Liver (tissue), 9 donors: ENCODE data around the gene NR2E1. TPM values are rescaled to one million over a fixed set of nuclear protein-coding genes. Genes with fewer than 3 reads are reported as not detected.

ENCODE experiments used
- DNase-seq: peaks from one replicate; pipeline ENCODE4 v3.0.0-alpha.2; 2017; ENCODE audit warnings: low spot score
- H3K27ac ChIP-seq, 2 donors: one replicate each; pipeline ENCODE4 v1.7.0; 2013; ENCODE audit warnings: inconsistent platforms in 2 of 2, low read length in 2 of 2, control low read depth in 1 of 2, low read depth in 1 of 2, mild to moderate bottlenecking in 1 of 2
- H3K27me3 ChIP-seq, 4 donors: one replicate each; pipeline versions ENCODE4 v1.6.1 to v1.7.0; 2013; ENCODE audit warnings: low read length in 3 of 4, inconsistent platforms in 1 of 4, mild to moderate bottlenecking in 1 of 4, moderate library complexity in 1 of 4; ENCODE audit not compliant: control insufficient read depth in 4 of 4, insufficient read depth in 4 of 4
- H3K36me3 ChIP-seq, 4 donors: one replicate each; pipeline versions ENCODE4 v1.6.1 to v1.7.0; 2013; ENCODE audit warnings: low read length in 3 of 4, mild to moderate bottlenecking in 3 of 4, low read depth in 1 of 4, moderate library complexity in 1 of 4; ENCODE audit not compliant: control insufficient read depth in 4 of 4, insufficient read depth in 3 of 4
- H3K4me1 ChIP-seq, 4 donors: one replicate each; pipeline versions ENCODE4 v1.6.1 to v1.7.0; 2013; ENCODE audit warnings: low read length in 3 of 4, mild to moderate bottlenecking in 3 of 4, moderate library complexity in 1 of 4; ENCODE audit not compliant: control insufficient read depth in 4 of 4, insufficient read depth in 4 of 4
- H3K4me3 ChIP-seq, 3 donors: one replicate each; pipeline versions ENCODE4 v1.6.1 to v1.7.0; 2013; ENCODE audit warnings: low read length in 3 of 3, control low read depth in 1 of 3, low read depth in 1 of 3, mild to moderate bottlenecking in 1 of 3
- H3K9ac ChIP-seq, 2 donors: one replicate each; pipeline ENCODE4 v1.7.0; 2013; ENCODE audit warnings: low read length in 2 of 2, mild to moderate bottlenecking in 2 of 2, moderate library complexity in 2 of 2, control low read depth in 1 of 2, low read depth in 1 of 2
- H3K9me3 ChIP-seq, 4 donors: one replicate each; pipeline versions ENCODE4 v1.6.1 to v1.7.0; 2013; ENCODE audit warnings: low read length in 3 of 4; ENCODE audit not compliant: control insufficient read depth in 4 of 4
- ATF3 ChIP-seq: IDR thresholded peaks from 2 replicates; pipeline ENCODE4 v1.6.1; 2016; ENCODE audit warnings: antibody characterized with exemption
- CTCF ChIP-seq: fragments of 150-350 bp; IDR thresholded peaks from 2 replicates; pipeline ENCODE4 v1.5.1; 2017; ENCODE audit warnings: improper control_type of control experiment, low read depth, low read length; ENCODE audit not compliant: missing input control
- EGR1 ChIP-seq, 2 donors: IDR thresholded peaks; 2 replicates each; pipeline ENCODE4 v1.6.1; 2016 to 2018; ENCODE audit warnings: antibody characterized with exemption in 2 of 2, low read depth in 2 of 2
- FOXA1 ChIP-seq: IDR thresholded peaks from 2 replicates; pipeline ENCODE4 v1.6.1; 2016; ENCODE audit warnings: antibody characterized with exemption
- FOXA2 ChIP-seq: IDR thresholded peaks from 2 replicates; pipeline ENCODE4 v1.6.1; 2016; ENCODE audit warnings: antibody characterized with exemption
- GABPA ChIP-seq, 2 donors: IDR thresholded peaks in 1 of 2; conservative IDR thresholded peaks in 1 of 2; 2 replicates each; pipeline ENCODE4 v1.6.1; 2016; ENCODE audit warnings: antibody characterized with exemption in 2 of 2, mild to moderate bottlenecking in 1 of 2, moderate library complexity in 1 of 2
- HNF4A ChIP-seq, 2 donors: conservative IDR thresholded peaks; 2 replicates each; pipeline ENCODE4 v1.6.1; 2016; ENCODE audit warnings: antibody characterized with exemption in 2 of 2, mild to moderate bottlenecking in 2 of 2
- HNF4G ChIP-seq: IDR thresholded peaks from 2 replicates; pipeline ENCODE4 v1.6.1; 2016; ENCODE audit warnings: antibody characterized with exemption
- JUND ChIP-seq, 2 donors: IDR thresholded peaks; 2 replicates each; pipeline ENCODE4 v1.6.1; 2016; ENCODE audit warnings: antibody characterized with exemption in 2 of 2
- MAX ChIP-seq: IDR thresholded peaks from 2 replicates; pipeline ENCODE4 v1.6.1; 2016; ENCODE audit warnings: antibody characterized with exemption
- NR2F2 ChIP-seq: IDR thresholded peaks from 2 replicates; pipeline ENCODE4 v1.6.1; 2016; ENCODE audit warnings: antibody characterized with exemption
- RAD21 ChIP-seq, 2 donors: IDR thresholded peaks; 2 replicates each; pipeline ENCODE4 v1.6.1; 2016; ENCODE audit warnings: antibody characterized with exemption in 2 of 2, mild to moderate bottlenecking in 2 of 2
- REST ChIP-seq: IDR thresholded peaks from 2 replicates; pipeline ENCODE4 v1.6.1; 2016; ENCODE audit warnings: antibody characterized with exemption, mild to moderate bottlenecking
- RXRA ChIP-seq, 2 donors: IDR thresholded peaks; 2 replicates each; pipeline ENCODE4 v1.6.1; 2017 to 2018; ENCODE audit warnings: antibody characterized with exemption in 2 of 2, mild to moderate bottlenecking in 1 of 2
- SP1 ChIP-seq: IDR thresholded peaks from 2 replicates; pipeline ENCODE4 v1.6.1; 2018; ENCODE audit warnings: antibody characterized with exemption, mild to moderate bottlenecking
- TAF1 ChIP-seq: conservative IDR thresholded peaks from 2 replicates; pipeline ENCODE4 v1.6.1; 2016; ENCODE audit warnings: antibody characterized with exemption, mild to moderate bottlenecking
- YY1 ChIP-seq: IDR thresholded peaks from 2 replicates; pipeline ENCODE4 v1.6.1; 2016; ENCODE audit warnings: antibody characterized with exemption, mild to moderate bottlenecking
- ZBTB33 ChIP-seq: IDR thresholded peaks from 2 replicates; pipeline ENCODE4 v1.6.1; 2016; ENCODE audit warnings: antibody characterized with exemption
- WGBS: extraction: QIAGEN DNeasy Blood & Tissue Kit; methylation state at CpG from one replicate; pipeline ENCODE4 v1.1.7; 2013; 5-methylcytosine and 5-hydroxymethylcytosine counted together
- polyA plus RNA-seq, 2 donors: library from polyadenylated mRNA; stranded (reverse) in 1 of 2; unstranded in 1 of 2; fragments of 200-250 nt in 1 of 2; fragments of >200 nt in 1 of 2; fragmentation: Nextera tagmentation in 1 of 2; extraction: Ambion mirVana in 1 of 2; gene quantifications; one replicate each; pipeline versions ENCODE4 v1.2.1 to v1.2.3, GENCODE V29; 2013 to 2015
- total RNA-seq, 2 donors: library from RNA; depleted of rRNA; stranded (reverse); fragments of >200 nt; gene quantifications; one replicate each; pipeline ENCODE4 v1.2.3, GENCODE V29; 2014
- donor health status: healthy.
- donor health status: healthy.
- donor health status: healthy.
- donor health status: healthy.
- donor health status: healthy.

The NR2E1 gene
- total and polyA plus RNA-seq, 4 donors = not detected

GRCh38 chr6:108193131-108193530 is 27.3 kb downstream of the NR2E1 start:
- H3K27me3 ChIP-seq = no peaks in the 10 kb centered on the region
- WGBS = 36% methylated on average over 1 of the region's 1 CpG
- peaks cover 0 to 2% (median 0%) of the 10 kb centered on the region in 4 donors for H3K4me1 ChIP-seq
- no peak overlapping the region for H3K9ac ChIP-seq
- no peak for DNase-seq
- H3K27ac ChIP-seq = no peak overlapping the region
- no peaks in the 10 kb centered on the region for H3K9me3 ChIP-seq
- H3K36me3 ChIP-seq = no peaks in the 10 kb centered on the region
- TF ChIP-seq CTCF (no peak), RXRA (IDR thresholded peaks at IDR 0.05) (peak; percentile 50 to 82), FOXA2 (no peak), HNF4A (conservative IDR thresholded peaks at IDR 0.05) (peak; percentile 73 to 81), EGR1 (IDR thresholded peaks at IDR 0.05; ENCODE audit: low read depth in 2 of 2) (no peak), ATF3 (no peak), RAD21 (IDR thresholded peaks at IDR 0.05) (peak; percentile 17 to 35), GABPA (IDR thresholded peaks at IDR 0.05 in 1 of 2, conservative IDR thresholded peaks at IDR 0.05 in 1 of 2) (peak in 1 of 2 donors; percentile 45), ZBTB33 (peak; percentile 42), JUND (IDR thresholded peaks at IDR 0.05) (peak in 1 of 2 donors; percentile 71), FOXA1 (no peak), REST (no peak), HNF4G (peak; percentile 49), MAX (peak; percentile 48), NR2F2 (peak; percentile 41), TAF1 (no peak), YY1 (no peak), SP1 (peak; percentile 24)
- no peak overlapping the region for H3K4me3 ChIP-seq
